ENCODE measurements around the gene TRPC6. TPM values are rescaled to one million over a fixed set of nuclear protein-coding genes. Genes with fewer than 3 reads are reported as not detected.

Gene TRPC6
- total RNA-seq, 1 experiment from 2014 or later = 1.3 TPM

GRCh38 chr11:101442936-101443521, 140.8 kb downstream of the TRPC6 start:
- Mint-ChIP-seq H3K27me3 (ENCODE audit: low read depth) (no peaks in the 10 kb centered on the region), H3K4me1 (no peaks in the 10 kb centered on the region), H3K9me3 (no peaks in the 10 kb centered on the region), H3K27ac (no peak overlapping the region), H3K4me3 (no peak overlapping the region), H3K36me3 (no peaks in the 10 kb centered on the region)
- ChIA-PET CTCF (interaction anchor here (0.6 kb wide), 1 partner anchor 317 kb away, joined by 3 read pairs; no protein-coding TSS in a partner anchor), POLR2A (no interaction called here)
- TF ChIP-seq NFE2L1 (CRISPR knock-in tag; IDR thresholded peaks at IDR 0.05) (no peak), E2F5 (CRISPR knock-in tag; IDR thresholded peaks at IDR 0.05) (no peak), AR (CRISPR knock-in tag; IDR thresholded peaks at IDR 0.05) (no peak), E2F1 (CRISPR knock-in tag; IDR thresholded peaks at IDR 0.05) (no peak), ZBTB21 (CRISPR knock-in tag; IDR thresholded peaks at IDR 0.05; ENCODE audit: borderline replicate concordance) (no peak), TEAD4 (CRISPR knock-in tag; IDR thresholded peaks at IDR 0.05) (no peak), MYBL2 (CRISPR knock-in tag; IDR thresholded peaks at IDR 0.05) (no peak), ZNF416 (CRISPR knock-in tag; IDR thresholded peaks at IDR 0.05) (no peak), FOXP1 (CRISPR knock-in tag; IDR thresholded peaks at IDR 0.05; ENCODE audit: borderline replicate concordance) (no peak), AFF4 (CRISPR knock-in tag; IDR thresholded peaks at IDR 0.05; ENCODE audit: borderline replicate concordance) (no peak), CDX4 (CRISPR knock-in tag; IDR thresholded peaks at IDR 0.05; ENCODE audit: borderline replicate concordance) (no peak), TEAD1 (CRISPR knock-in tag; IDR thresholded peaks at IDR 0.05) (no peak)
- ATAC-seq = no peak
- DNase-seq (ENCODE audit: low spot score) = no peak

GRCh38 chr11:101442171-101442570, 141.6 kb downstream of the TRPC6 start:
- no peak for DNase-seq (ENCODE audit: low spot score)
- ATAC-seq = no peak
- H3K9me3 Mint-ChIP-seq = no peaks in the 10 kb centered on the region
- POLR2A ChIA-PET = no interaction called here
- CTCF ChIA-PET = no interaction called here
- no peak overlapping the region for H3K4me3 Mint-ChIP-seq
- H3K4me1 Mint-ChIP-seq = no peaks in the 10 kb centered on the region
- no peaks in the 10 kb centered on the region for H3K27me3 Mint-ChIP-seq (ENCODE audit: low read depth)
- no peaks in the 10 kb centered on the region for H3K36me3 Mint-ChIP-seq
- no peak overlapping the region for H3K27ac Mint-ChIP-seq
- TF ChIP-seq SOX15 (CRISPR knock-in tag; IDR thresholded peaks at IDR 0.05) = no peak
- TF ChIP-seq CDX4 (CRISPR knock-in tag; IDR thresholded peaks at IDR 0.05; ENCODE audit: borderline replicate concordance) = no peak
- no peak for TF ChIP-seq JAZF1 (CRISPR knock-in tag; IDR thresholded peaks at IDR 0.05)
- no peak for TF ChIP-seq FOXJ3 (CRISPR knock-in tag; IDR thresholded peaks at IDR 0.05; ENCODE audit: borderline replicate concordance)
- no peak for TF ChIP-seq ARID4B (CRISPR knock-in tag; IDR thresholded peaks at IDR 0.05; ENCODE audit: borderline replicate concordance)
- no peak for TF ChIP-seq RELA (CRISPR knock-in tag; IDR thresholded peaks at IDR 0.05; ENCODE audit: borderline replicate concordance)

All from WTC11 (cell line).